ENCODE data around the gene EIF5A2.
"Not testable (repeated sequence)": the region's sequence is repeated elsewhere in the genome, so short reads cannot be mapped to it uniquely, and the experiment has no call there.

Gene EIF5A2

DNA sequence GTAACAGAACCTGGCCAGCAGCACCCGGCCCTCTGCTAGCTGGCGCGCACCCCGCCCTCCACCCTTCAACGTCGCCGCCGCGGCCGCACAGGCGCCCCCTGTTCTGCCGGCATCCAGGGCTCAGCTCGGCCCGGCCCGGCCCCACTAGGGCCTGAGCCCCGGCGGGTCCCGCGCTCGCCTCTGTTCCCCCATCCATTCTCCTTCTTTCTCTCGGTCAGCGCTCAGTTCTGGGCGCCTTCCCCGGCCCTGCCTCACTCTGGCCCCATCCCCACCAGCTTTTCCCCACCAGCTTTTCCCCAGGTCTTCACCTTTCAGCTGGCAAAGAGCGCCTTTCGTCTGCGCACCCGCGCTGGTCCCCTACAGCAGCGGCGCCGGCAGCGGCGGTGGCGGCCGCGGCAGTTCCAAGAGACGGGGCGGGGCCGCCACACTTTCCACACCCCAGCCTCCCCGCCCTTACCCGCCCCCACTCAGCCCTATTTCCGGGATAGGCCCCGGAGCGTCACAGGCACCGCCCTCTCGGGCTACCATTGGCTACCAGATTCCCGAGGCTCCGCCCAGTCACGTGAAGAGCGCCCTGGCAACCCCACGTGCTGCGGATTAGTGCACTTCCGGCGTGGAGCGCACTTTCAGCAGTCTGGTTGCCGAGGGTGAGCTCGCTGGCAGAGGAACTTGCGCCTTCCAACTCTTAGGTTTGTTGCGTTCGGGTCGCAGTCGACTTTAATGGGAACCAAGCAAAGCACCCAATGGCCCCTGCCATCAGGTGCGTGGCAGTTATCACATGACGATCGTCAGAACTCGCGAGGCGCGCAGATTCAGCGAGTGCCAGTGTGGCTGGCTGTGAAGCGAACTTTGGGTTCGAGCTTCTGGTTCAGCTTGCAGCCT is at the start of gene EIF5A2:
EIF5A2 (minus strand) TSS at position 403 of the 882 bp plus-strand sequence. CDS start 831 bp downstream, outside the sequence.
- DNase-seq = peak; percentile 74 to 82

DNA sequence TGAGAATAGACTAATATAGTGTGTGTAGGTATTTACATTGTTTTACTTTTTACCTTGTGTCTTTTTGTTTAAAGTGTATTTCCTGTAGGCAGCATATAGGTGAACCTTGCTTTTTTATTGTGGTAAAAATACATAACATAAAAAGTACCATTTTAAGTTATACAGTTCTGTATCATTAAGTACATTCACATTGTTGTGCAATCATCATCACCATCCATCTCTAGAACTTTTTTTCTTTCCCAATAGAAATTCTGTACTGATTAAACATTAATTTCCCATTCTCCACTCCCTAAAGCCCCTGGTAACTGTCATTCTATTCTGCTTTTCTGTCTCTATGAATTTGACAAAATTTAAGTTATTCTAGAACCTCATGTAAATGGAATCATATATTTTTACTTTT is 48.2 kb upstream of the EIF5A2 start:
- DNase-seq = no peak

DNA sequence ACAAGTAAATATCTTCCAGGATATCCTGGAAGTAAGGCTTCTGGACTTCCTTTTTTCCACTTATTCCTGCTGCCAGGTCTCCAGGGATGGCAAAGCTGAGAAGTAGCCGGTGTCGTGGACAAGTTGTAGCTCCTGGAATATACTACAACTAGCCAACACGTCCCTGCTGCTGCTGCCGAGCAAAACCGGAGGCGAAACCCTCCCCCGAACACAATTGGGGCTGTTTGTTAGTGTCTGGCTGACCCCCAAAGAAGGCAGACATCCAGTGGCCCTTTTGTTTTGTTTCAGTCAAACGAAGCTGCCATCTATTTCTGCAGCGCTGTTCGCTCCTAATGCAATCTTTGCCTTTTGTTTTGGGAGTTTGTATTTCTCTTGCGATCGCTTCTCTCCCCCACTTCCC is 45.3 kb upstream of the EIF5A2 start:
- DNase-seq = peak; percentile 64

DNA sequence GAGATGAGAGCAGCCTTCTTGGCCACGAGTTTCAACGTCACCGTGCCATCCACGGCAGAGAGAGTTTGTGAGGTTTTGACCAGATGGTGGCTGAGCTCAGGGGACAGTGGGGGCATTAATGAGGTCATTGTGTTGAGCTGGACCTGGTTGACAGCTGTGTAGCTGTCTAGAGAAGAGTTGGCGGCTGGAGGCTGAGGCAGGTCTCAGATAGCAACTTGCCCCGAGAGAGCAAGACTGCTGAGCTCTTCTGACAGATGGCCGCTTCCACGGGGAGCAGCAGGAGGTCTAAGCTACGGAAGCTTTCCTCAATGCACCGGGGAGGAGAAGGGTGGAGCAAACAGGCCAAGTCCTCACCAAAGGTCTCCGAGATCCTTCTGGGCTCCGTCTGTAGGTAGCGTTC is 44.8 kb upstream of the EIF5A2 start:
- DNase-seq = peak in 1 of 2 donors; percentile 3

DNA sequence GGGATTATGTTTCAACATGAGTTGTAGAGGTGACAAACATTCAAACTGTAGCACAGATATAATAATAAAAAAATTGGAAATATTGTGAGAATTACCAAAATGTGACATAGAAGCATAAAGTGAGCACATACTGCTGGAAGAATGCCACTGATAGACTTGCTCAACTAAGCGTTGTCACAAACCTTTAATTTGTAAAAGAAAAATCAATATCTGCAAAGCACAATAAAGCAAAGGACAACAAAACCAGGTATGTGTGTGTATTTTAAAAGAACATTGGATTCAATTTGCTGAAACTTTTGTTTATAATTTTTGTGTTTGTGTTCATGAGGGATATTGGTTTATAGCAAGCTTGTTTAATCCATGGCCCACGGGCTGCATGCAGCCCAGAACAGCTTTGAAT is 40.8 kb upstream of the EIF5A2 start:
- no peak for DNase-seq

DNA sequence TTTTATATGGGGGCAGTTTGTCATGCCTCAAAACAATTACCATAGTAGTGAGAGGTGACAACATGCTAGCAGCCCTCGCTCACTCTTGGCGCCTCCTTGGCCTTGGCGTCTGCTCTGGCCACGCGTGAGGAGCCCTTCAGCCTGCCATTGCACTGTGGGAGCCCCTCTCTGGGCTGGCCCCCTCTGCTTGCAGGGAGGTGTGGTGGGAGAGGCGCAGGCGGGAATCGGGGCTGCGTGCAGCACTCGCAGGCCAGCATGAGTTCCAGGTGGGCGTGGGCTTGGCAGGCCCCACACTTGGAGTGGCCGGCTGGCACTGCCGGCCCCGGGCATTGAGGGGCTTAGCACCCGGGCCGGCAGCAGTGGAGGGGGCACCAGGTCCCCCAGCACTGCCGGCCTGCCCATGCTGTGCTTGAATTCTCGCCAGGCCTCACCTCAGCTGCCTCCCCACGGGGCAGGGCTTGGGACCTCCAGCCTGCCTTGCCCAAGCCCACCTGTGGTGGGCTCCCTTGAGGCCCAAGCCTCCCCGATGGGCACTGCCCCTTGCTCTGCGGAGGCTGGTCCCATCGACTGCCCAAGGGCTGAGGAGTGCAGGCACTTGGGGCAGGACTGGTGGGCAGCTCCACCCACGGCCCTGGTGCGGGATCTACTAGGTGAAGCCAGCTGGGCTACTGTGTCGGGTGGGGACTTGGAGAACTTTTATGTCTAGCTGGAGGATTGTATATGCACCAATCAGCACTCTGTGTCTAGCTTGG is 38.8 kb upstream of the EIF5A2 start:
- no peak for DNase-seq

DNA sequence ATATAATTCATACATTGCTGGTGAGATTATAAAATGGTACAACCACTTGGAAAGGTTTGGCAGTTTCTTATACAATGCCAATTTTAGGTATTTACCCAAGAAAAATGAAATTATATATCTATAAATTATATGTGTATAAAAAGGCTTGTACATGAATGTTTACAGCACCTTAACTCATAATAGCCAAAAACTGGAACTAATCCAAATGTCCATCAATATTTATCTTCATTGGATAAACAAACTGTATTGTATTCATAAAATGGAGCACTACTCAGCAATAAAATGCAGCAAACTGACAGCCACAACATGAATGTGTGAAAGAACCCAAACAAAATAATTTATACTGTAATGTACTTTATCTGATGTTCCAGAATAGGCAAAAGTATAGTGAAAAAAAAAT is 33.6 kb upstream of the EIF5A2 start:
- no peak for DNase-seq

GRCh38 chr3:170941551-170941950 is 33.1 kb upstream of the EIF5A2 start:
- no peak for DNase-seq

GRCh38 chr3:170933039-170933438 is 24.6 kb upstream of the EIF5A2 start:
- not testable (repeated sequence) for DNase-seq

GRCh38 chr3:170923553-170923952 is 15.1 kb upstream of the EIF5A2 start:
- DNase-seq = not testable (repeated sequence)

GRCh38 chr3:170918715-170919114 is 10.3 kb upstream of the EIF5A2 start:
- no peak for DNase-seq

DNA sequence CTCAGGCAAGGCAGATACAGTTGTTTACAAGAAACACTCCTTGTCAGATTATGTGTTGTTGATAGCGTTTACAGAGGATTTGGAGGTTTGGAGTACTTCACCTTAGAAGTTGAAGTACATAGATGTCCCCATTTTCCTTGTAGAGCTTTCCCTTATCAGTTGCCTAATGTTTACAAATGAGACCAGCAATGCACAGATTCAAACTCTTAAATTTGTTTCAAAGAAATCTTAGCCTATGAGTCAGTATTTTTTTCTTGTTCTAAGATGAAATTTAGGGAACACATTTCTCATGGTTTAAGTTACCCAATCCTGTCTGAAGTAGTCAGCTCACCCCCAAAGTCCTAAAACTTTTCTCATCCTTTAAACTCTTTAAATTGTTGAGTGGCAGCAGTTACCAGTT is 6.3 kb upstream of the EIF5A2 start:
- no peak for DNase-seq

DNA sequence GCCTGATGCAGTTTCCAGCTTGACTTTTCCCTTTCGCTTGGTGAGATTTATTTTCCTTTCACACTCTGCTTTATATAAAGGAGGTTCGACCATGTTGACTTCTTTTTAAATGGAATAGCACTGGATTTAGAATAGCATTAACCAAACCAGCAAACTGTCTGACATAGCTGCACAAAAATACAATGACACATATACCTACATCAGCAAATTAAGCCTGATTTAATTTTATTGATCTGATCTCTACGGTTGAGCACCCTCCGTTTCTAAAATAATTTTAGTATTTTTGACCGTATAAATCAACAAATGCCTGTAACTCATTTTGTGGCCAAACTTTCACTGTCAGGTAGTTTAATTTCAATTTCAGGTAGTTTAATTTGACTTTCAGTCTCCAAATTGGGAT is 5.8 kb upstream of the EIF5A2 start:
- DNase-seq = no peak

DNA sequence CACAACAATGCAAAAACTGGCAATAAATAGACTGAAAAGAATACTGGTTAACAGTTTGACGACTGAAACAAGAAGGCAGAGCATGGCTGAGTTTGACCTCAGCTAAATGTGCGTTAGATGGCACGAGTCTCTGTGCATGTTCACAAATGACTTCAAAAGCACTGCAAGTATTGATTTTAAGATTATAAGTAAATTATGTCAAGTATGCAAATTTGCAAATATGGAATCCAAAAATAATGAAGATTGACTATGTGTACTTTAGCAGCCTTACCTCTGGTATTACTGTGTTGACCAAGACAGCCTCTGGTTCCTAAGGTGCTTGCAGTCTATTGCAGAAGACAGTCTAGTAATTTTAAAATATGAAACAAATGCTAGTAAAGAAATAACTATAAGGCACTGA is 2.6 kb upstream of the EIF5A2 start:
- no peak for DNase-seq

DNA sequence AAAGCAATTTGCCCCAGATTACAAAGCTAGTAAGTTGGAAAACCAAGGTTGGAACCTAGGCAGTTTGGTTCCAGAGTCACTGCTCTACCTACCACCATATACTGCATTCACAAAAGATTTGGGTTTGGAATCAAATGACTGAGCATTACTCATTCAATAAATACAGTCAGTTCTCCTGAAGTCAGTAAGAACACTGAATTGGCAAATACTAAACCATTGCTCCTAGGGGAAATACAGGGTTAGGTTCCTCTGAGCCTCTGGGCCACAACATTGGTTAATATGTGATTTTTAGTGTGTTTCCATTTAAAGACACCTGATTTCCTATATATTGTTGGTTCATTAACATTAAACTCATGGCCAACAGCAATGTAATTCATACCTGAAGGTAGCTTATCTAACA is 2.1 kb upstream of the EIF5A2 start:
- DNase-seq = no peak

GRCh38 chr3:170909129-170909903 is 879 bp upstream of the EIF5A2 start:
- DNase-seq = no peak

GRCh38 chr3:170907637-170908234 is 701 bp downstream of the EIF5A2 start:
- no peak for DNase-seq

DNA sequence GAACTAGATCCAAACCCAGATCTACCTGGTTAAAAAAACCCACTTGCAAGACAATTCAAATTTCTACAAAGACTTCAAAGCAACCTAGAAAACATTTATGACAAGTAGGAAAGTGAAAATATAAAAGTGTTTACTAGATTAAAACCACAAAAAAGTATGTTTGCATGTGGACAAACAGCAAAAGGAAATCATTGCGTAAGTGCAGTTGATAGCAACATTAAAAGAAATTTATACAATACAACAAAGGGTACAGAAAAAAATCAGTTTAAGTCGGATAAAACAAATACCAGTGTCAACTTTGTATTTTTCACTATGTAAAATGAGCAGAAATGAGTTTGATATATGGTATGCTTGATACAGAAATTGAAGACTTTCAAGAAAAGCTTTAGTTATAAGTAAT is 2.6 kb downstream of the EIF5A2 start:
- no peak for DNase-seq

DNA sequence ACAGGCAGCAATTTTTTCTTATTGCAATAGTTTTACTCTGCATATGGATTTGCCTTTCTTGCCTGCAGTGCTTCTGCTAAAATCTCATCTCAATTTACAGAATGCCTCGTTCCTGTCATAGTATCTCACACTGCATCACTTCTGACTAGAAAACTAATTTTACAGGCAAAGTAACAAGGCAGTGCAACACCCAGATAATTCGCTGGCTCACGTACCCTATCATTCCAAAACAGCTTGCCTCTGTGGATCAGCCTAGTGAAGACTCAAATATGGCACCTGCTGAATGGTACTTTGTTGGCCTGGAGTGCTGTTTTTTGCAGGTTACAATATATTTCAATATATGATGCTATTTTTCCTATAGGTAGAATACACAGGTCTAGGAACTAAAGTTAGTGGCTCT is 5.3 kb downstream of the EIF5A2 start:
- DNase-seq = no peak

DNA sequence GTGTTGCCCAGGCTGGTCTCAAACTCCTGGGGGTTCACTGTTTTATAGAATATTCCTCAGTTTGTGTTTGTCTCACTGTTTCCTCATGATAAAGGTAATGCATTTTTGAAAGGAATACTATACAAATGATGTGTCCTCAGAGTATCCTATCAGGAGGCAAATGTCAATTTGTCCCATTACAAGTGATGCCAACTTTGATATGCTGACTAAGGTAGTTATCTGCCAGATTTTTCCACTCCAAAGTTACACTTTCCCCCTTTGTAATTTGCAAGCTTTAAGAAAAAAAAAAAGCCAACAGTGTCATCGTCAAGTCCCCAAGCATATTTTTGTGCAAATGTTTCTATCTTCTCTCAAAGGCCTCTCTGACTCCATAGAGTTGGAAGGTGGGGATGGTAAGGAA is 9.0 kb downstream of the EIF5A2 start:
- no peak for DNase-seq

DNA sequence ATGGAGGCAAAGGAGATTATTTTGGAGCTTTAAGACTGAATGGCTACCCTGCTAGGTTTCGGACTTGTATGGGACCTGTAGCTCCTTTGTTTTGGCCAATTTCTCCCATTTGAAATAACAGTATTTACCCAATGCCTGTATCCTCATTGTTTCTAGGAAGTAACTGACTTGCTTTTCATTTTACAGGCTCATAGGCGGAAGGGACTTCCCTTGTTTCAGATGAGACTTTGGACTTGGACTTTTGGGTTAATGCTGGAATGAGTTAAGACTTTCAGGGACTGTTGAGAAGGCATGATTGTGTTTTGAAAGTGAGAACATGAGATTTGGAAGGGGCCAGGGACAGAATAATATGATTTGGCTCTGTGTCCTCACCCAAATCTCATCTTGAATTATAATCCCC is 10.5 kb downstream of the EIF5A2 start:
- DNase-seq = no peak

GRCh38 chr3:170897199-170897598 is 11.2 kb downstream of the EIF5A2 start:
- not testable (repeated sequence) for DNase-seq

GRCh38 chr3:170896781-170897180 is 11.7 kb downstream of the EIF5A2 start:
- DNase-seq = no peak
